DND-41 (cell line): ENCODE results near the gene CHMP2A.

Experiments
- ATAC-seq: fragments of 200-7000 bp; cut with Tn5 transposase; 3 replicates; pipeline ENCODE4 v1.9.1; 2021; ENCODE audit warnings: low read depth; ENCODE audit not compliant: insufficient read depth
- DNase-seq: peaks from one replicate; pipeline ENCODE4 v3.0.0-alpha.2; 2020
- H2AFZ ChIP-seq: 2 replicates; pipeline ENCODE4 v1.6.0; 2012; ENCODE audit warnings: low read depth, low read length
- H3K27ac ChIP-seq: 2 replicates; pipeline ENCODE4 v1.5.1; 2012; ENCODE audit warnings: low read length, inconsistent platforms
- H3K27me3 ChIP-seq: fragments of 200-600 bp; sonication (generic); 2 replicates; pipeline ENCODE4 v1.6.0; 2012; ENCODE audit warnings: low read length, mild to moderate bottlenecking, inconsistent platforms; ENCODE audit not compliant: insufficient read depth, poor library complexity
- H3K36me3 ChIP-seq: 2 replicates; pipeline ENCODE4 v1.5.1; 2012; ENCODE audit warnings: low read length, inconsistent platforms; ENCODE audit not compliant: insufficient read depth
- H3K4me1 ChIP-seq: 2 replicates; pipeline ENCODE4 v1.5.1; 2012; ENCODE audit warnings: mild to moderate bottlenecking, low read length; ENCODE audit not compliant: insufficient read depth
- H3K4me2 ChIP-seq: 2 replicates; pipeline ENCODE4 v1.6.0; 2012; ENCODE audit warnings: mild to moderate bottlenecking, moderate library complexity, low read length, inconsistent platforms; ENCODE audit not compliant: insufficient read depth
- H3K4me3 ChIP-seq, 2 experiments: fragments of 200-600 bp in 1 of 2; shearing (Covaris generic) in 1 of 2; 2 replicates each; pipeline ENCODE4 v1.5.1; 2012 to 2016; ENCODE audit warnings: inconsistent platforms in 2 of 2, low read length in 2 of 2, mild to moderate bottlenecking in 2 of 2, low read depth in 1 of 2, moderate library complexity in 1 of 2
- H3K79me2 ChIP-seq: 2 replicates; pipeline ENCODE4 v1.6.0; 2012; ENCODE audit warnings: low read length, inconsistent platforms; ENCODE audit not compliant: insufficient read depth
- H3K9ac ChIP-seq: 2 replicates; pipeline ENCODE4 v1.6.0; 2012; ENCODE audit warnings: low read depth, mild to moderate bottlenecking, inconsistent platforms, low read length, moderate library complexity
- H3K9me3 ChIP-seq: 2 replicates; pipeline ENCODE4 v1.5.1; 2012; ENCODE audit warnings: low read length, moderate library complexity, mild to moderate bottlenecking, inconsistent platforms; ENCODE audit not compliant: insufficient read depth, severe bottlenecking
- H4K20me1 ChIP-seq: 2 replicates; pipeline ENCODE4 v1.6.0; 2012; ENCODE audit warnings: low read length; ENCODE audit not compliant: insufficient read depth
- CTCF ChIP-seq: IDR thresholded peaks from 2 replicates; pipeline ENCODE4 v1.5.1; 2012; ENCODE audit warnings: borderline replicate concordance, low read length, moderate library complexity, mild to moderate bottlenecking; ENCODE audit not compliant: poor library complexity, severe bottlenecking; ENCODE audit errors: extremely low read depth
- EZH2 ChIP-seq: IDR thresholded peaks from 3 replicates; pipeline ENCODE4 v1.6.1; 2012; ENCODE audit warnings: borderline replicate concordance, low read depth, mild to moderate bottlenecking, moderate library complexity, low read length, inconsistent platforms; ENCODE audit not compliant: severe bottlenecking

CHMP2A gene

GRCh38 chr19:58560007-58560887 lies 5.3 kb upstream of the CHMP2A start:
- no peak for TF ChIP-seq CTCF
- TF ChIP-seq EZH2: no peak
- Histone ChIP-seq H4K20me1 (peaks cover 20% of the 10 kb centered on the region), H3K4me2 (peak overlapping the region; percentile 80), H3K9me3 (no peaks in the 10 kb centered on the region), H3K9ac (peak overlapping the region; percentile 96), H3K4me1 (peaks cover 41% of the 10 kb centered on the region), H3K27me3 (no peaks in the 10 kb centered on the region), H3K4me3 (peak overlapping the region; percentile 64 to 81; a peak in 3 of 4 replicates), H3K36me3 (peaks cover 38% of the 10 kb centered on the region), H2AFZ (peak overlapping the region; percentile 77), H3K79me2 (peaks cover 71% of the 10 kb centered on the region), H3K27ac (peak overlapping the region; percentile 98)
- DNase-seq: no peak
- ATAC-seq: no peak

GRCh38 chr19:58559275-58560006 lies 4.5 kb upstream of the CHMP2A start:
- ATAC-seq: peak; percentile 35
- peak overlapping the region; percentile 77 for H2AFZ ChIP-seq
- peak overlapping the region; percentile 96 for H3K9ac ChIP-seq

GRCh38 chr19:58558623-58559274 lies 3.8 kb upstream of the CHMP2A start:
- peak overlapping the region; percentile 77 for H2AFZ ChIP-seq
- peak; percentile 69 for ATAC-seq
- H3K36me3 ChIP-seq: peaks cover 39% of the 10 kb centered on the region
- peaks cover 52% of the 10 kb centered on the region for H3K4me1 ChIP-seq
- peaks cover 82% of the 10 kb centered on the region for H3K79me2 ChIP-seq
- H3K4me2 ChIP-seq: peak overlapping the region; percentile 80
- H3K27ac ChIP-seq: peak overlapping the region; percentile 98
- no peaks in the 10 kb centered on the region for H3K27me3 ChIP-seq
- DNase-seq: peak; percentile 99
- no peaks in the 10 kb centered on the region for H3K9me3 ChIP-seq
- no peak for TF ChIP-seq EZH2
- no peak for TF ChIP-seq CTCF
- peak overlapping the region; percentile 96 for H3K9ac ChIP-seq
- peaks cover 28% of the 10 kb centered on the region for H4K20me1 ChIP-seq
- peak overlapping the region; percentile 64 to 81 for H3K4me3 ChIP-seq

More at GRCh38 chr19:58559275-58560006, 4.5 kb upstream of the CHMP2A start:
- Histone ChIP-seq H3K79me2 (peaks cover 75% of the 10 kb centered on the region), H3K9me3 (no peaks in the 10 kb centered on the region), H3K4me3 (peak overlapping the region; percentile 64 to 81), H3K4me1 (peaks cover 45% of the 10 kb centered on the region), H3K27me3 (no peaks in the 10 kb centered on the region), H4K20me1 (peaks cover 22% of the 10 kb centered on the region), H3K4me2 (peak overlapping the region; percentile 80), H3K27ac (peak overlapping the region; percentile 98), H3K36me3 (peaks cover 39% of the 10 kb centered on the region)
- DNase-seq: peak; percentile 87
- TF ChIP-seq EZH2: no peak
- no peak for TF ChIP-seq CTCF
